ENCODE results near the gene H19. TPM values are rescaled to one million over a fixed set of nuclear protein-coding genes. Genes with fewer than 3 reads are reported as not detected.

The H19 gene
- total RNA-seq, 1 donor from 2014 or later = 53.6 TPM

GRCh38 chr11:1947592-1948237 is 49.9 kb downstream of the H19 start:
- DNase-seq (ENCODE audit: low read depth in 2 of 2) = no peak

- no peak for DNase-seq (ENCODE audit: low read depth in 2 of 2)
Measured at GRCh38 chr11:1946812-1947484, 50.7 kb downstream of the H19 start, which contains the start of gene MRPL23. Gene MRPL23, plus strand, starts transcription at chr11:1947332. Its CDS starts 31 bp downstream, at chr11:1947363.

Other genes with a start within 250 kb of the H19 start
- gene IFITM10, start 247.2 kb downstream of the H19 start, total RNA-seq = 0.44 and 1.2 TPM in 2 replicates
- 158 and 532 TPM in 2 replicates for gene CTSD, start 233.9 kb downstream of the H19 start, total RNA-seq
- gene SYT8, start 162.9 kb downstream of the H19 start, total RNA-seq = not detected in 2 replicates
- gene TNNI2, start 158.9 kb downstream of the H19 start, total RNA-seq = not detected in 2 replicates
- under 0.01 TPM in 1 of 2 replicates, not detected in the other for gene LSP1, start 144.8 kb downstream of the H19 start, total RNA-seq
- not detected in 2 replicates for gene PRR33, start 105.9 kb downstream of the H19 start, total RNA-seq
- gene TNNT3, start 78.1 kb downstream of the H19 start, total RNA-seq = not detected in 2 replicates
- gene MRPL23, start 50.5 kb downstream of the H19 start, total RNA-seq = 58.0 and 77.6 TPM in 2 replicates
- gene IGF2, start 141.5 kb upstream of the H19 start, total RNA-seq = 4.6 and 6.7 TPM in 2 replicates
- not detected in 2 replicates for gene INS, start 163.4 kb upstream of the H19 start, total RNA-seq
- gene TH, start 174.0 kb upstream of the H19 start, total RNA-seq = under 0.01 TPM in 1 of 2 replicates, not detected in the other